Body of pancreas (tissue), 4 donors: Measurements from ENCODE around the gene NSFL1C. TPM values are rescaled to one million over a fixed set of nuclear protein-coding genes. Genes with fewer than 3 reads are reported as not detected.

Experiments used
- ATAC-seq: fragments of 150-250 bp; one replicate; pipeline ENCODE4 v1.9.1; 2016
- DNase-seq, 4 donors: peaks; one replicate each; pipeline ENCODE4 v3.0.0-alpha.2; 2019
- H3K27ac ChIP-seq, 4 donors: fragments of 200-600 bp; sonication (generic); 1 replicate in 3 of 4; 2 replicates in 1 of 4; pipeline versions ENCODE4 v1.5.1 to v1.6.1; 2016 to 2019; ENCODE audit warnings: mild to moderate bottlenecking in 1 of 4, mixed read lengths in 1 of 4, moderate library complexity in 1 of 4
- H3K27me3 ChIP-seq, 2 donors: fragments of 200-600 bp; sonication (generic); one replicate each; pipeline ENCODE4 v1.6.0; 2016; ENCODE audit warnings: mild to moderate bottlenecking in 1 of 2
- H3K36me3 ChIP-seq, 2 donors: fragments of 200-600 bp; sonication (generic); replicated peaks in 1 of 2; 2 replicates each; pipeline ENCODE4 v1.5.1; 2016; ENCODE audit warnings: low read depth in 2 of 2; ENCODE audit not compliant: insufficient read depth in 1 of 2
- H3K4me1 ChIP-seq: fragments of 200-600 bp; sonication (generic); one replicate; pipeline ENCODE4 v1.6.0; 2016
- H3K4me3 ChIP-seq, 2 donors: fragments of 200-600 bp; sonication (generic); 1 replicate in 1 of 2; 2 replicates in 1 of 2; pipeline ENCODE4 v1.5.1; 2016 to 2019
- H3K9me3 ChIP-seq, 3 donors: fragments of 200-600 bp; sonication (generic); 1 replicate in 2 of 3; 2 replicates in 1 of 3; pipeline ENCODE4 v1.5.1; 2016
- CTCF ChIP-seq, 7 experiments: fragments of 450-650 bp in 4 of 7; fragments of 200-600 bp in 3 of 7; sonication (generic) in 3 of 7; IDR thresholded peaks; one replicate each; pipeline ENCODE4 v1.5.1; 2016 to 2019; ENCODE audit warnings: antibody characterized with exemption in 7 of 7
- POLR2A ChIP-seq, 3 donors: fragments of 450-650 bp; IDR thresholded peaks; one replicate each; pipeline ENCODE4 v1.6.1; 2016; ENCODE audit warnings: antibody characterized with exemption in 3 of 3, mild to moderate bottlenecking in 2 of 3
- WGBS, 2 donors: methylation state at CpG; one replicate each; pipeline ENCODE4 v1.1.5; 2017; 5-methylcytosine and 5-hydroxymethylcytosine counted together
- intact Hi-C: fragments of 100-400 bp; cut with DNase I; formaldehyde crosslinking; loops from one replicate; pipeline ENCODE4 v1.15.1; 2023
- total RNA-seq, 2 donors: library from RNA; depleted of rRNA; stranded (reverse); fragments of >200 nt; gene quantifications; one replicate each; pipeline ENCODE4 v1.1.0, GENCODE V29; 2016

The NSFL1C gene
- total RNA-seq, 2 donors from 2014 or later = 23.1 to 33.7 TPM

GRCh38 chr20:1423206-1423605, 43.4 kb downstream of the NSFL1C start:
- intact Hi-C loops = no loop called here
- ATAC-seq (no peak), DNase-seq (no peak)
- no peak overlapping the region for H3K4me3 ChIP-seq
- H3K9me3 ChIP-seq = peaks cover 0 to 9% (median 0%) of the 10 kb centered on the region in 3 donors
- H3K4me1 ChIP-seq = peaks cover 4% of the 10 kb centered on the region
- H3K27ac ChIP-seq = no peak overlapping the region
- no peak for TF ChIP-seq POLR2A (IDR thresholded peaks at IDR 0.05)
- no peak for TF ChIP-seq CTCF (IDR thresholded peaks at IDR 0.05)
- H3K36me3 ChIP-seq = no peaks in the 10 kb centered on the region
- no peaks in the 10 kb centered on the region for H3K27me3 ChIP-seq
- WGBS, 2 donors = 87 to 89% methylated on average over 6 of the region's 6 CpGs

GRCh38 chr20:1422753-1423152, 43.9 kb downstream of the NSFL1C start:
- TF ChIP-seq POLR2A (IDR thresholded peaks at IDR 0.05) (no peak), CTCF (IDR thresholded peaks at IDR 0.05) (no peak)
- intact Hi-C loops = no loop called here
- Histone ChIP-seq H3K27me3 (no peaks in the 10 kb centered on the region), H3K9me3 (peaks cover 0 to 9% (median 0%) of the 10 kb centered on the region in 3 donors), H3K36me3 (no peaks in the 10 kb centered on the region), H3K4me3 (no peak overlapping the region), H3K27ac (no peak overlapping the region), H3K4me1 (peaks cover 4% of the 10 kb centered on the region)
- no peak for DNase-seq
- WGBS, 2 donors = 54 to 62% methylated on average over 3 of the region's 3 CpGs
- ATAC-seq = no peak

DNA sequence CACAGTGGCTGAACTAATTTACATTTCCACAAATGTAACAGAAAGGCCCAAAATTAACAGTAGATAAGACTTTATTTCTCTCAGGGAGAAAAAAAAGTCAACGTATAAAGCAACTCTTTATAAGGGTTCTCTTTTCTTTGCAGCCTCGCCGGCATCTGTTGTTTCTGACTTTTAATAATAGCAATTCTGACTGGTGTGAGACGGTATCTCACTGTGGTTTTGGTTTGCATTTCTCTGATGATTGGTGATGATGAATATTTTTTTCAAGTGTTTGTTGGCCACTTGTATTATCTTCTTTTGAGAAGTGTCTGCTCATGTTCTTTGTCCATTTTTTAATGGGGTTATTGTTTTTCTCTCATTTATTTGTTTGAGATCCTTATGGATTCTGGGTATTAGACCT, 46.6 kb downstream of the NSFL1C start:
- H3K9me3 ChIP-seq = peaks cover 0 to 9% (median 0%) of the 10 kb centered on the region in 3 donors
- no peak overlapping the region for H3K27ac ChIP-seq
- peaks cover 4% of the 10 kb centered on the region for H3K4me1 ChIP-seq
- WGBS, 2 donors = 79 to 92% methylated on average over 4 of the region's 4 CpGs
- no peak overlapping the region for H3K4me3 ChIP-seq
- H3K36me3 ChIP-seq = no peaks in the 10 kb centered on the region
- ATAC-seq (no peak), DNase-seq (no peak)
- intact Hi-C loops = no loop called here
- no peaks in the 10 kb centered on the region for H3K27me3 ChIP-seq
- TF ChIP-seq CTCF (IDR thresholded peaks at IDR 0.05) (no peak), POLR2A (IDR thresholded peaks at IDR 0.05) (no peak)

- DNase-seq (no peak), ATAC-seq (no peak)
- intact Hi-C loops = no loop called here
- H3K27me3 ChIP-seq = no peaks in the 10 kb centered on the region
- no peak for TF ChIP-seq CTCF (IDR thresholded peaks at IDR 0.05)
- TF ChIP-seq POLR2A (IDR thresholded peaks at IDR 0.05) = no peak
- peaks cover 0 to 9% (median 0%) of the 10 kb centered on the region in 3 donors for H3K9me3 ChIP-seq
- H3K27ac ChIP-seq = no peak overlapping the region
- H3K4me3 ChIP-seq = no peak overlapping the region
- H3K36me3 ChIP-seq = no peaks in the 10 kb centered on the region
- H3K4me1 ChIP-seq = no peaks in the 10 kb centered on the region
- 59 to 65% methylated on average over 3 of the region's 3 CpGs for WGBS, 2 donors
Observed at GRCh38 chr20:1418350-1418749, 48.3 kb downstream of the NSFL1C start.

DNA sequence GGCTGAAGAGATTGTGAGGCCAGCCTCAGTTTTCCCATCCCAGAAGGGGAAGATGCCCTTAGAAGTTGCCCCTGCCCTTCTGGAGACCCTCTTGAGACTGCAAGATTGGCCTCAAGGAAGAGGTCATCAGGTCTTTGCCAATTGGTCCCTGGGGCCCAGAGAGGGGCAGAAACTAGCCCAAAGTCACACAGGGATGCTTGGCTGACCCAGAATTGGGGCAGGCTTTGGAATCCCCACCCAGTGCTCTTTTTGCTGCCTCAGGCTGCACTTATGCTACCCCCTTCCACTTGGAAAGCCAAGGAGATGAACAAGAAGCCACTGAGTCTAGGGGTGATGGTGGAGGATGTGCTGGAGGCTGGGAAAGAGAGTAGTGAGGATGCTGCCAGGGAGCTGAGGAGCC, 48.9 kb downstream of the NSFL1C start:
- TF ChIP-seq CTCF (IDR thresholded peaks at IDR 0.05) (no peak), POLR2A (IDR thresholded peaks at IDR 0.05) (no peak)
- H3K4me1 ChIP-seq = no peaks in the 10 kb centered on the region
- no peaks in the 10 kb centered on the region for H3K27me3 ChIP-seq
- no peak for DNase-seq
- no peak for ATAC-seq
- intact Hi-C loops = no loop called here
- H3K4me3 ChIP-seq = no peak overlapping the region
- no peak overlapping the region for H3K27ac ChIP-seq
- H3K9me3 ChIP-seq = peaks cover 0 to 9% (median 0%) of the 10 kb centered on the region in 3 donors
- H3K36me3 ChIP-seq = no peaks in the 10 kb centered on the region
